ENCODE data around the gene TMTC2.

The TMTC2 gene

GRCh38 chr12:82688596-82688995 lies 1.9 kb downstream of the TMTC2 start:
- no peak overlapping the region for H3K27ac ChIP-seq (ENCODE audit: low read length)
- TF ChIP-seq CTCF (IDR thresholded peaks at IDR 0.05; ENCODE audit: low read depth, low read length) (no peak), EZH2phosphoT487 (IDR thresholded peaks at IDR 0.05; ENCODE audit: low read depth) (no peak)
- no peak overlapping the region for H2AFZ ChIP-seq (ENCODE audit: low read depth, low read length)
- no peak overlapping the region for H3K9ac ChIP-seq (ENCODE audit: low read length)
- no peaks in the 10 kb centered on the region for H4K20me1 ChIP-seq (ENCODE audit: insufficient read depth, low read length)
- H3K79me2 ChIP-seq (ENCODE audit: low read length), result no peaks in the 10 kb centered on the region
- H3K4me1 ChIP-seq (ENCODE audit: low read length), result peaks cover 14% of the 10 kb centered on the region
- no peaks in the 10 kb centered on the region for H3K36me3 ChIP-seq (replicated peaks; ENCODE audit: low read depth, low read length)
- peak overlapping the region; percentile 87; the same call in 1 of the 2 replicates for H3K4me3 ChIP-seq (ENCODE audit: low read length)
- H3K27me3 ChIP-seq (ENCODE audit: low read depth, low read length), result peaks cover 6% of the 10 kb centered on the region; the same call in 1 of the 2 replicates
- H3K9me3 ChIP-seq (ENCODE audit: insufficient read depth, low read length), result no peaks in the 10 kb centered on the region
- H3K4me2 ChIP-seq (ENCODE audit: low read length), result peak overlapping the region; percentile 93

- Histone ChIP-seq H3K79me2 (ENCODE audit: low read length) (no peaks in the 10 kb centered on the region), H3K27ac (ENCODE audit: low read length) (no peak overlapping the region), H2AFZ (ENCODE audit: low read depth, low read length) (no peak overlapping the region), H3K9me3 (ENCODE audit: insufficient read depth, low read length) (no peaks in the 10 kb centered on the region), H3K4me2 (ENCODE audit: low read length) (no peak overlapping the region), H3K36me3 (replicated peaks; ENCODE audit: low read depth, low read length) (no peaks in the 10 kb centered on the region), H4K20me1 (ENCODE audit: insufficient read depth, low read length) (no peaks in the 10 kb centered on the region), H3K4me3 (ENCODE audit: low read length) (no peak overlapping the region), H3K27me3 (ENCODE audit: low read depth, low read length) (no peaks in the 10 kb centered on the region), H3K4me1 (ENCODE audit: low read length) (peaks cover 6% of the 10 kb centered on the region), H3K9ac (ENCODE audit: low read length) (no peak overlapping the region)
- TF ChIP-seq EZH2phosphoT487 (IDR thresholded peaks at IDR 0.05; ENCODE audit: low read depth) (no peak), CTCF (IDR thresholded peaks at IDR 0.05; ENCODE audit: low read depth, low read length) (no peak)
These were observed 3.3 kb downstream of the TMTC2 start for GRCh38 chr12:82690006-82690405.

GRCh38 chr12:82691513-82691912 lies 4.8 kb downstream of the TMTC2 start:
- Histone ChIP-seq H3K27ac (ENCODE audit: low read length) (no peak overlapping the region), H3K79me2 (ENCODE audit: low read length) (no peaks in the 10 kb centered on the region), H3K9me3 (ENCODE audit: insufficient read depth, low read length) (no peaks in the 10 kb centered on the region), H2AFZ (ENCODE audit: low read depth, low read length) (no peak overlapping the region), H3K4me2 (ENCODE audit: low read length) (no peak overlapping the region), H3K9ac (ENCODE audit: low read length) (no peak overlapping the region), H3K4me1 (ENCODE audit: low read length) (no peaks in the 10 kb centered on the region), H3K4me3 (ENCODE audit: low read length) (no peak overlapping the region), H3K36me3 (replicated peaks; ENCODE audit: low read depth, low read length) (no peaks in the 10 kb centered on the region), H3K27me3 (ENCODE audit: low read depth, low read length) (no peaks in the 10 kb centered on the region), H4K20me1 (ENCODE audit: insufficient read depth, low read length) (no peaks in the 10 kb centered on the region)
- no peak for TF ChIP-seq EZH2phosphoT487 (IDR thresholded peaks at IDR 0.05; ENCODE audit: low read depth)
- no peak for TF ChIP-seq CTCF (IDR thresholded peaks at IDR 0.05; ENCODE audit: low read depth, low read length)

- Histone ChIP-seq H2AFZ (ENCODE audit: low read depth, low read length) (no peak overlapping the region), H3K9me3 (ENCODE audit: insufficient read depth, low read length) (no peaks in the 10 kb centered on the region), H3K4me1 (ENCODE audit: low read length) (no peaks in the 10 kb centered on the region), H3K79me2 (ENCODE audit: low read length) (no peaks in the 10 kb centered on the region), H4K20me1 (ENCODE audit: insufficient read depth, low read length) (no peaks in the 10 kb centered on the region), H3K9ac (ENCODE audit: low read length) (no peak overlapping the region), H3K36me3 (replicated peaks; ENCODE audit: low read depth, low read length) (no peaks in the 10 kb centered on the region), H3K4me3 (ENCODE audit: low read length) (no peak overlapping the region), H3K27ac (ENCODE audit: low read length) (no peak overlapping the region), H3K27me3 (ENCODE audit: low read depth, low read length) (no peaks in the 10 kb centered on the region), H3K4me2 (ENCODE audit: low read length) (no peak overlapping the region)
- no peak for TF ChIP-seq EZH2phosphoT487 (IDR thresholded peaks at IDR 0.05; ENCODE audit: low read depth)
- no peak for TF ChIP-seq CTCF (IDR thresholded peaks at IDR 0.05; ENCODE audit: low read depth, low read length)
These were observed 7.6 kb downstream of the TMTC2 start for GRCh38 chr12:82694276-82694675.
